ENCODE data around the gene BARX1.

GRCh38 chr9:93949694-93950449, 5.3 kb downstream of the BARX1 start:
- TF ChIP-seq NR2C2 (IDR thresholded peaks at IDR 0.05; ENCODE audit: borderline replicate concordance, control insufficient read depth, insufficient read length, low read depth) (no peak), RFX5 (IDR thresholded peaks at IDR 0.05; ENCODE audit: low read depth, low read length) (no peak), MAX (IDR thresholded peaks at IDR 0.05; ENCODE audit: low read depth, low read length) (no peak), CHD1 (IDR thresholded peaks at IDR 0.05; ENCODE audit: low read depth, low read length) (no peak), EZH2 (IDR thresholded peaks at IDR 0.05; ENCODE audit: borderline replicate concordance, control insufficient read depth, low read depth, low read length) (no peak), POLR2A (IDR thresholded peaks at IDR 0.05; ENCODE audit: low read depth, low read length) (no peak), YY1 (IDR thresholded peaks at IDR 0.05; ENCODE audit: low read depth, low read length) (no peak), NBN (IDR thresholded peaks at IDR 0.05) (no peak), POU2F2 (IDR thresholded peaks at IDR 0.05; ENCODE audit: borderline replicate concordance, low read depth, low read length) (no peak), SMC3 (IDR thresholded peaks at IDR 0.05; ENCODE audit: borderline replicate concordance, low read length) (no peak)
- TF ChIP-seq, protein P1, sequence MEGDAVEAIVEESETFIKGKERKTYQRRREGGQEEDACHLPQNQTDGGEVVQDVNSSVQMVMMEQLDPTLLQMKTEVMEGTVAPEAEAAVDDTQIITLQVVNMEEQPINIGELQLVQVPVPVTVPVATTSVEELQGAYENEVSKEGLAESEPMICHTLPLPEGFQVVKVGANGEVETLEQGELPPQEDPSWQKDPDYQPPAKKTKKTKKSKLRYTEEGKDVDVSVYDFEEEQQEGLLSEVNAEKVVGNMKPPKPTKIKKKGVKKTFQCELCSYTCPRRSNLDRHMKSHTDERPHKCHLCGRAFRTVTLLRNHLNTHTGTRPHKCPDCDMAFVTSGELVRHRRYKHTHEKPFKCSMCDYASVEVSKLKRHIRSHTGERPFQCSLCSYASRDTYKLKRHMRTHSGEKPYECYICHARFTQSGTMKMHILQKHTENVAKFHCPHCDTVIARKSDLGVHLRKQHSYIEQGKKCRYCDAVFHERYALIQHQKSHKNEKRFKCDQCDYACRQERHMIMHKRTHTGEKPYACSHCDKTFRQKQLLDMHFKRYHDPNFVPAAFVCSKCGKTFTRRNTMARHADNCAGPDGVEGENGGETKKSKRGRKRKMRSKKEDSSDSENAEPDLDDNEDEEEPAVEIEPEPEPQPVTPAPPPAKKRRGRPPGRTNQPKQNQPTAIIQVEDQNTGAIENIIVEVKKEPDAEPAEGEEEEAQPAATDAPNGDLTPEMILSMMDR (IDR thresholded peaks at IDR 0.05 in 2 of 3, conservative IDR thresholded peaks at IDR 0.05 in 1 of 3; ENCODE audit: control insufficient read depth in 2 of 3, extremely low read depth in 1 of 3, insufficient read depth in 1 of 3, low read depth in 3 of 3, low read length in 3 of 3) = no peak
